ENCODE data around the gene WRNIP1.

GRCh38 chr6:2795956-2796355 is 30.8 kb downstream of the WRNIP1 start:
- TF ChIP-seq CTCF (conservative IDR thresholded peaks at IDR 0.05 in 1 of 2, IDR thresholded peaks at IDR 0.05 in 1 of 2; ENCODE audit: low read depth in 1 of 2, low read length in 2 of 2) (no peak), EZH2 (IDR thresholded peaks at IDR 0.05; ENCODE audit: low read length, missing control alignments) (no peak)

Measured in fibroblast of lung (primary cell).